Fibroblast of skin of left quadriceps (primary cell): ENCODE measurements around the gene ST3GAL6.

Experiments used
- DNase-seq, 2 experiments: peaks; one replicate each; pipeline ENCODE4 v3.0.0-alpha.2; 2013; ENCODE audit warnings: low read depth in 2 of 2

Gene ST3GAL6

GRCh38 chr3:98777286-98777685 is 14.1 kb downstream of the ST3GAL6 start:
- DNase-seq = no peak

GRCh38 chr3:98777801-98778220 is 14.7 kb downstream of the ST3GAL6 start:
- peak; percentile 68 to 74 for DNase-seq

GRCh38 chr3:98778383-98778782 is 15.2 kb downstream of the ST3GAL6 start:
- DNase-seq = peak in 1 of 2 experiments; percentile 32

GRCh38 chr3:98778852-98779413 is 15.8 kb downstream of the ST3GAL6 start:
- DNase-seq = peak; percentile 97

- no peak for DNase-seq
Measured at GRCh38 chr3:98779541-98780335, 16.6 kb downstream of the ST3GAL6 start.

- DNase-seq = no peak
Measured at GRCh38 chr3:98780343-98780742, 17.2 kb downstream of the ST3GAL6 start.

GRCh38 chr3:98782824-98783500 is 19.8 kb downstream of the ST3GAL6 start:
- no peak for DNase-seq

GRCh38 chr3:98784042-98784441 is 20.9 kb downstream of the ST3GAL6 start:
- DNase-seq = no peak

GRCh38 chr3:98784666-98785600 is 21.8 kb downstream of the ST3GAL6 start:
- DNase-seq = peak; percentile 84 to 86

- DNase-seq = no peak
Measured at GRCh38 chr3:98786364-98787006, 23.3 kb downstream of the ST3GAL6 start.

GRCh38 chr3:98787181-98787580 is 24.0 kb downstream of the ST3GAL6 start:
- no peak for DNase-seq

- no peak for DNase-seq
Measured at GRCh38 chr3:98788651-98789050, 25.5 kb downstream of the ST3GAL6 start.

- no peak for DNase-seq
Measured at GRCh38 chr3:98791341-98792325, 28.5 kb downstream of the ST3GAL6 start.

- DNase-seq = peak in 1 of 2 experiments; percentile 42
Measured at GRCh38 chr3:98793971-98794370, 30.8 kb downstream of the ST3GAL6 start.

GRCh38 chr3:98796334-98796733 is 33.2 kb downstream of the ST3GAL6 start:
- no peak for DNase-seq

GRCh38 chr3:98797905-98798304 is 34.8 kb downstream of the ST3GAL6 start:
- DNase-seq = no peak

- DNase-seq = no peak
Measured at GRCh38 chr3:98798820-98799219, 35.7 kb downstream of the ST3GAL6 start.

- no peak for DNase-seq
Measured at GRCh38 chr3:98799479-98799878, 36.3 kb downstream of the ST3GAL6 start.

GRCh38 chr3:98800401-98800800 is 37.3 kb downstream of the ST3GAL6 start:
- DNase-seq = no peak
